ENCODE results near the gene CLEC12A.
"Not testable (repeated sequence)": the region's sequence is repeated elsewhere in the genome, so short reads cannot be mapped to it uniquely, and the experiment has no call there.

Gene CLEC12A

GRCh38 chr12:10015450-10015849 is 44.2 kb downstream of the CLEC12A start:
- TF ChIP-seq CTCF (IDR thresholded peaks at IDR 0.05; ENCODE audit: low read depth, low read length): no peak
- no peak overlapping the region for H3K4me3 ChIP-seq (replicated peaks in 1 of 2; ENCODE audit: low read depth in 2 of 2, low read length in 2 of 2)

GRCh38 chr12:10016881-10017280 is 45.7 kb downstream of the CLEC12A start:
- TF ChIP-seq CTCF (IDR thresholded peaks at IDR 0.05; ENCODE audit: low read depth, low read length): no peak
- no peak overlapping the region for H3K4me3 ChIP-seq (replicated peaks in 1 of 2; ENCODE audit: low read depth in 2 of 2, low read length in 2 of 2)
- peak in 1 of 2 donors; percentile 68 for DNase-seq (ENCODE audit: low read depth in 2 of 2)

More at GRCh38 chr12:10015450-10015849, 44.2 kb downstream of the CLEC12A start:
- DNase-seq (ENCODE audit: low read depth in 2 of 2): no peak

- TF ChIP-seq CTCF (IDR thresholded peaks at IDR 0.05; ENCODE audit: low read depth, low read length): no peak
- no peak overlapping the region for H3K4me3 ChIP-seq (replicated peaks in 1 of 2; ENCODE audit: low read depth in 2 of 2, low read length in 2 of 2)
- DNase-seq (ENCODE audit: low read depth in 2 of 2): peak in 1 of 2 donors; percentile 54
Observed at GRCh38 chr12:10018386-10018785, 47.2 kb downstream of the CLEC12A start.

GRCh38 chr12:10021342-10021741 is 50.1 kb downstream of the CLEC12A start:
- TF ChIP-seq CTCF (IDR thresholded peaks at IDR 0.05; ENCODE audit: low read depth, low read length): no peak
- DNase-seq (ENCODE audit: low read depth in 2 of 2): no peak
- H3K4me3 ChIP-seq (replicated peaks in 1 of 2; ENCODE audit: low read depth in 2 of 2, low read length in 2 of 2): no peak overlapping the region

- no peak for DNase-seq (ENCODE audit: low read depth in 2 of 2)
- H3K4me3 ChIP-seq (replicated peaks in 1 of 2; ENCODE audit: low read depth in 2 of 2, low read length in 2 of 2): no peak overlapping the region
- no peak for TF ChIP-seq CTCF (IDR thresholded peaks at IDR 0.05; ENCODE audit: low read depth, low read length)
Observed at GRCh38 chr12:10025236-10025635, 54.0 kb downstream of the CLEC12A start.

- DNase-seq (ENCODE audit: low read depth in 2 of 2); H3K4me3 ChIP-seq (replicated peaks in 1 of 2; ENCODE audit: low read depth in 2 of 2, low read length in 2 of 2): not testable (repeated sequence)
Observed at GRCh38 chr12:10026666-10027065, 55.5 kb downstream of the CLEC12A start.

- no peak for DNase-seq (ENCODE audit: low read depth in 2 of 2)
- TF ChIP-seq CTCF (IDR thresholded peaks at IDR 0.05; ENCODE audit: low read depth, low read length): no peak
- H3K4me3 ChIP-seq (replicated peaks in 1 of 2; ENCODE audit: low read depth in 2 of 2, low read length in 2 of 2): no peak overlapping the region
Observed at GRCh38 chr12:10027311-10027710, 56.1 kb downstream of the CLEC12A start.

Measured in cardiac fibroblast (primary cell).